Measurements from ENCODE around the gene GAB2. TPM values are rescaled to one million over a fixed set of nuclear protein-coding genes. Genes with fewer than 3 reads are reported as not detected.

The GAB2 gene
- total and polyA plus RNA-seq, 10 of the 15 experiments (the other 5 are each of a cell fraction or from before 2014, with no cell fraction given): 0.69 to 12.6 (median 3.8) TPM

- ChIA-PET POLR2A (no interaction called here), RAD21 (ENCODE audit: unreplicated experiment) (interaction anchor here (1.0 kb wide), 1 partner anchor 333 kb away, joined by 3 read pairs; no protein-coding TSS in a partner anchor), SMC1A (ENCODE audit: uncharacterized antibody, unreplicated experiment) (interaction anchor here (1.0 to 1.3 kb wide), 3 partner anchors 20 to 333 kb away, joined by 3 to 5 read pairs (median 3); no protein-coding TSS in a partner anchor), CTCF (interaction anchor here (1.6 kb wide), 1 partner anchor 332 kb away, joined by 7 read pairs; no protein-coding TSS in a partner anchor)
- Histone ChIP-seq H3K36me3 (ENCODE audit: control insufficient read depth in 2 of 2, insufficient read depth in 2 of 2, low read length in 1 of 2) (no peaks in the 10 kb centered on the region), H3K4me3 (no peak overlapping the region), H3K9me3 (replicated peaks; ENCODE audit: control insufficient read depth, insufficient read depth, low read length) (no peaks in the 10 kb centered on the region), H2AFZ (ENCODE audit: control insufficient read depth, low read depth, low read length) (no peak overlapping the region), H3K9ac (ENCODE audit: control insufficient read depth, insufficient read depth, low read length) (no peak overlapping the region), H3K4me1 (ENCODE audit: control insufficient read depth, insufficient read depth, low read length) (peaks cover 16% of the 10 kb centered on the region), H3K79me2 (ENCODE audit: control insufficient read depth, insufficient read depth, low read length) (no peaks in the 10 kb centered on the region), H3K27me3 (replicated peaks in 1 of 2; ENCODE audit: control insufficient read depth in 2 of 2, insufficient read depth in 2 of 2, low read length in 1 of 2) (no peaks in the 10 kb centered on the region), H3K27ac (ENCODE audit: control insufficient read depth, insufficient read depth) (no peak overlapping the region), H3K4me2 (ENCODE audit: control insufficient read depth, insufficient read depth) (no peak overlapping the region), H4K20me1 (ENCODE audit: control insufficient read depth, insufficient read depth) (no peaks in the 10 kb centered on the region)
- intact Hi-C loops (cut with micrococcal nuclease; ENCODE audit: unreplicated experiment) (no loop called here), in situ Hi-C loops (cut with MboI) (no loop called here)
- BruUV-seq (replicated peaks): no TSS peak
- no peak for ATAC-seq
- no peak for DNase-seq (ENCODE audit: low read depth, low spot score)
- FAIRE-seq: no peak
- TF ChIP-seq ZNF24 (IDR thresholded peaks at IDR 0.05) (no peak), NFYA (IDR thresholded peaks at IDR 0.05; ENCODE audit: borderline replicate concordance, low read depth, low read length) (no peak), JUND (IDR thresholded peaks at IDR 0.05; ENCODE audit: low read depth, low read length) (no peak), CREB1 (IDR thresholded peaks at IDR 0.05; ENCODE audit: low read depth) (no peak), CTCF (IDR thresholded peaks at IDR 0.05 in 2 of 3, conservative IDR thresholded peaks at IDR 0.05 in 1 of 3; ENCODE audit: control insufficient read depth in 2 of 3, extremely low read depth in 1 of 3, insufficient read depth in 1 of 3, low read depth in 3 of 3, low read length in 3 of 3) (no peak), NFYB (IDR thresholded peaks at IDR 0.05; ENCODE audit: insufficient read depth, low read depth, low read length) (no peak), ZBTB11 (CRISPR knock-in tag; IDR thresholded peaks at IDR 0.05) (no peak), ZNF274 (IDR thresholded peaks at IDR 0.05; ENCODE audit: insufficient read depth, insufficient read length) (no peak), E4F1 (IDR thresholded peaks at IDR 0.05; ENCODE audit: borderline replicate concordance, partially characterized antibody) (no peak), SMARCA5 (IDR thresholded peaks at IDR 0.05) (no peak), PKNOX1 (IDR thresholded peaks at IDR 0.05) (peak; percentile 75), MEF2A (IDR thresholded peaks at IDR 0.05; ENCODE audit: insufficient read depth, low read depth, low read length) (0 out of 2 replicates have a peak, but pooled peaks have one; percentile 17), IRF4 (IDR thresholded peaks at IDR 0.05; ENCODE audit: low read depth, low read length) (no peak), CBX3 (IDR thresholded peaks at IDR 0.05; ENCODE audit: borderline replicate concordance, low read depth) (no peak)
- TF ChIP-seq, protein P1, sequence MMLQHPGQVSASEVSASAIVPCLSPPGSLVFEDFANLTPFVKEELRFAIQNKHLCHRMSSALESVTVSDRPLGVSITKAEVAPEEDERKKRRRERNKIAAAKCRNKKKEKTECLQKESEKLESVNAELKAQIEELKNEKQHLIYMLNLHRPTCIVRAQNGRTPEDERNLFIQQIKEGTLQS (IDR thresholded peaks at IDR 0.05; ENCODE audit: borderline replicate concordance, extremely low read depth, low read depth, low read length): no peak
These were observed 185.6 kb downstream of the GAB2 start for GRCh38 chr11:78231962-78232501.
